Endothelial cell of umbilical vein (primary cell): ENCODE measurements around the gene GPR108. TPM values are rescaled to one million over a fixed set of nuclear protein-coding genes. Genes with fewer than 3 reads are reported as not detected.
"Not testable (repeated sequence)": the region's sequence is repeated elsewhere in the genome, so short reads cannot be mapped to it uniquely, and the experiment has no call there.

Experiments used
- BruUV-seq: library from RNA; stranded (reverse); fragments of 400-500 nt; replicated peaks from 2 replicates; lab custom pipeline; 2021; lab: Mats Ljungman, UMichigan
- CTCF ChIA-PET: fragments of 300-600, 350-600 bp; sonication (Branson Sonifier 250); formaldehyde crosslinking; loops from one replicate; lab custom pipeline; 2021; ENCODE audit warnings: antibody characterized with exemption, inconsistent platforms; lab: Charles Lee
- POLR2A ChIA-PET: fragments of 300-600, 350-600 bp; sonication (Branson Sonifier 250); formaldehyde crosslinking; loops from one replicate; lab custom pipeline; 2021; ENCODE audit warnings: antibody characterized with exemption, inconsistent platforms; lab: Charles Lee
- DNase-seq: peaks from one replicate; pipeline ENCODE4 v3.0.0-alpha.2; 2011; ENCODE audit warnings: low read depth, low spot score
- FAIRE-seq: peaks from 2 replicates; lab custom pipeline; 2011; peaks lifted over from hg19 to GRCh38; lab: Jason Lieb, UNC
- H2AFZ ChIP-seq: 2 replicates; pipeline ENCODE4 v1.6.0; 2012; ENCODE audit warnings: low read depth, low read length, control low read depth, inconsistent platforms
- H3K27ac ChIP-seq: 2 replicates; pipeline ENCODE4 v1.5.1; 2011; ENCODE audit warnings: low read depth, mild to moderate bottlenecking, control low read depth, low read length, moderate library complexity; ENCODE audit not compliant: insufficient read depth
- H3K27me3 ChIP-seq, 2 experiments: 2 replicates each; pipeline versions ENCODE4 v1.6.0 to v1.6.1; 2011; ENCODE audit warnings: low read length in 2 of 2, mixed read lengths in 1 of 2; ENCODE audit not compliant: control insufficient read depth in 2 of 2, insufficient read depth in 2 of 2
- H3K36me3 ChIP-seq, 2 experiments: 2 replicates in 1 of 2; 3 replicates in 1 of 2; pipeline ENCODE4 v1.5.1; 2011; ENCODE audit warnings: low read length in 2 of 2, mild to moderate bottlenecking in 1 of 2, moderate library complexity in 1 of 2; ENCODE audit not compliant: control insufficient read depth in 2 of 2, insufficient read depth in 2 of 2; ENCODE audit errors: extremely low read depth in 1 of 2
- H3K4me1 ChIP-seq: 3 replicates; pipeline ENCODE4 v1.5.1; 2011; ENCODE audit warnings: mild to moderate bottlenecking, low read length; ENCODE audit not compliant: control insufficient read depth, insufficient read depth; ENCODE audit errors: extremely low read depth
- H3K4me2 ChIP-seq: 2 replicates; pipeline ENCODE4 v1.6.1; 2011; ENCODE audit warnings: low read length, control low read depth, mixed read lengths; ENCODE audit not compliant: insufficient read depth
- H3K4me3 ChIP-seq, 3 experiments: fragments of 200-600 bp in 1 of 3; sonication (generic), shearing (Covaris generic) in 1 of 3; replicated peaks in 1 of 3; 2 replicates each; pipeline ENCODE4 v1.5.1; 2011 to 2016; ENCODE audit warnings: control low read depth in 3 of 3, low read length in 3 of 3, mild to moderate bottlenecking in 2 of 3, inconsistent platforms in 1 of 3, low read depth in 1 of 3, moderate library complexity in 1 of 3; ENCODE audit not compliant: insufficient read depth in 1 of 3
- H3K79me2 ChIP-seq: 2 replicates; pipeline ENCODE4 v1.6.0; 2012; ENCODE audit warnings: low read length, inconsistent platforms; ENCODE audit not compliant: control insufficient read depth, insufficient read depth
- H3K9ac ChIP-seq: replicated peaks from 2 replicates; pipeline ENCODE3; 2011; ENCODE audit warnings: low read length, control low read depth; ENCODE audit not compliant: insufficient read depth; ENCODE audit errors: extremely low read depth
- H3K9me1 ChIP-seq: replicated peaks from 3 replicates; pipeline ENCODE4 v1.6.0; 2011; ENCODE audit warnings: mild to moderate bottlenecking, low read length; ENCODE audit not compliant: control insufficient read depth, insufficient read depth; ENCODE audit errors: extremely low read depth
- H3K9me3 ChIP-seq: replicated peaks from 2 replicates; pipeline ENCODE4 v1.5.1; 2012; ENCODE audit warnings: low read length, inconsistent platforms; ENCODE audit not compliant: control insufficient read depth, insufficient read depth
- H4K20me1 ChIP-seq: replicated peaks from 2 replicates; pipeline ENCODE3; 2011; ENCODE audit warnings: mild to moderate bottlenecking, low read length; ENCODE audit not compliant: control insufficient read depth, insufficient read depth; ENCODE audit errors: extremely low read depth
- FOS ChIP-seq: IDR thresholded peaks from 2 replicates; pipeline ENCODE4 v1.6.1; 2011; ENCODE audit warnings: mild to moderate bottlenecking, low read length, moderate library complexity, borderline replicate concordance; ENCODE audit not compliant: insufficient read depth
- JUN ChIP-seq: IDR thresholded peaks from 2 replicates; pipeline ENCODE4 v1.6.1; 2011; ENCODE audit warnings: borderline replicate concordance, low read depth; ENCODE audit not compliant: insufficient read length, insufficient read depth
- MYC ChIP-seq: IDR thresholded peaks from one replicate; pipeline ENCODE4 v1.6.1; 2011; ENCODE audit warnings: mild to moderate bottlenecking, low read depth, low read length
- POLR2A ChIP-seq: IDR thresholded peaks from 2 replicates; pipeline ENCODE4 v1.6.1; 2012; ENCODE audit warnings: low read depth, mild to moderate bottlenecking, control low read depth, low read length
- POLR2AphosphoS5 ChIP-seq: IDR thresholded peaks from 2 replicates; pipeline ENCODE4 v1.6.1; 2012; ENCODE audit warnings: low read depth, mild to moderate bottlenecking, control low read depth, low read length, moderate library complexity; ENCODE audit not compliant: insufficient read depth
- dilution Hi-C: fragments of 300-500 bp; cut with MboI; formaldehyde crosslinking; loops from one replicate; pipeline ENCODE4 v1.15.0; 2019; ENCODE audit warnings: low sequenced_read_pairs; ENCODE audit not compliant: extremely low pct_ligation_motif_present
- intact Hi-C: fragments of 100-400 bp; cut with micrococcal nuclease; formaldehyde crosslinking; loops from one replicate; pipeline ENCODE4 v1.10.0; 2022
- polyA plus RNA-seq, 4 experiments: library from polyadenylated mRNA; depleted of rRNA in 3 of 4; stranded (reverse) in 3 of 4; unstranded in 1 of 4; fragments of >200 nt; gene quantifications; 2 replicates each; pipeline versions ENCODE4 v1.2.1 to v1.2.3, GENCODE V29; 2011 to 2012; ENCODE audit warnings: missing spikeins in 1 of 4
- total RNA-seq: library from RNA; stranded (reverse); gene quantifications from 2 replicates; pipeline ENCODE4 v1.2.3, GENCODE V29; 2021
- TF ChIP-seq, protein P1 (sequence below), 2 donors: IDR thresholded peaks; 1 replicate in 1 of 2; 2 replicates in 1 of 2; pipeline ENCODE4 v1.5.1; 2011; ENCODE audit warnings: low read length in 2 of 2, mild to moderate bottlenecking in 2 of 2, moderate library complexity in 2 of 2, control low read depth in 1 of 2, inconsistent platforms in 1 of 2, low read depth in 1 of 2; ENCODE audit not compliant: insufficient read depth in 1 of 2; ENCODE audit errors: extremely low read depth in 1 of 2

Gene GPR108
- total and polyA plus RNA-seq, 2 donors (not counting 3 experiments of a cell fraction or from before 2014, with no cell fraction given) = 68.5 to 80.2 TPM

DNA sequence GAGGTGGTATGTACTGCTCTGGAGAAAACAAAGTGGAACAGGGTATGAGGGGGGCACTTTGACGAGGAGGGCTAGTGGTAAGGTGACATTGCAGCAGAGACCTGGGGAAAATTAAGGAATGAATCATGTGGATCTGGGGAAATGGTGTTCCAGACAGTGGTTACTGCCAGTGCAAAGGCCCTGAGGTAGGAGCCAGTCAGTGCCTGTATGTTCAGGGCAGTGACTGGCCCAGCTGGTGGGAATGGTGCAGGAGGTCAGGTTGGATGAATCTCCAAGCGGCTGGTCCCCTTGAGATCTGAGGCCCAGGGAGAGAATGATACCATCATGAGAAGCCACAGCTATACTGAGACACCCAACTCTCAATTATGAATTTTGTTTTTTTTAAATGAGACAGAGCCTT, 40.1 kb upstream of the GPR108 start:
- dilution Hi-C loops = no loop called here
- BruUV-seq = no TSS peak
- no peak overlapping the region for H2AFZ ChIP-seq

DNA sequence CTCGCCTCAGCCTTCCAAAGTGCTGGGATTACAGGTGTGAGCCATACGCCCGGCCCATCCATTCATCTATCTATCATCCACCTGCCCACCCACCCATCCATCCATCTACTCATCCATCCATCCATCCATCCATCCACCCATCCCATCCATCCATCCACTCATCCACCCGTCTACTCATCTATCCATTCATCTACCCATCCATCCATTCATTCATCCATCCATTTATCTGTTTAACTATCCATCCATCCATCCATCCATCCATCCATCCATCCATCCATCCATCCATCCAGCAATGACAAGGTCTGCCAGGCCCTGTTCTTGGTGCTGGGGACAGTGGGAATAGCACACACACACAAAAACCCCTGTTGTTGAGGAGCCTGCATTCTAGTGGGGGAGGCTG, 39.6 kb upstream of the GPR108 start:
- no peaks in the 10 kb centered on the region for H4K20me1 ChIP-seq
- no peak overlapping the region for H2AFZ ChIP-seq
- TF ChIP-seq, protein P1, sequence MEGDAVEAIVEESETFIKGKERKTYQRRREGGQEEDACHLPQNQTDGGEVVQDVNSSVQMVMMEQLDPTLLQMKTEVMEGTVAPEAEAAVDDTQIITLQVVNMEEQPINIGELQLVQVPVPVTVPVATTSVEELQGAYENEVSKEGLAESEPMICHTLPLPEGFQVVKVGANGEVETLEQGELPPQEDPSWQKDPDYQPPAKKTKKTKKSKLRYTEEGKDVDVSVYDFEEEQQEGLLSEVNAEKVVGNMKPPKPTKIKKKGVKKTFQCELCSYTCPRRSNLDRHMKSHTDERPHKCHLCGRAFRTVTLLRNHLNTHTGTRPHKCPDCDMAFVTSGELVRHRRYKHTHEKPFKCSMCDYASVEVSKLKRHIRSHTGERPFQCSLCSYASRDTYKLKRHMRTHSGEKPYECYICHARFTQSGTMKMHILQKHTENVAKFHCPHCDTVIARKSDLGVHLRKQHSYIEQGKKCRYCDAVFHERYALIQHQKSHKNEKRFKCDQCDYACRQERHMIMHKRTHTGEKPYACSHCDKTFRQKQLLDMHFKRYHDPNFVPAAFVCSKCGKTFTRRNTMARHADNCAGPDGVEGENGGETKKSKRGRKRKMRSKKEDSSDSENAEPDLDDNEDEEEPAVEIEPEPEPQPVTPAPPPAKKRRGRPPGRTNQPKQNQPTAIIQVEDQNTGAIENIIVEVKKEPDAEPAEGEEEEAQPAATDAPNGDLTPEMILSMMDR (IDR thresholded peaks at IDR 0.05; ENCODE audit: extremely low read depth in 1 of 2, insufficient read depth in 1 of 2, low read depth in 1 of 2, low read length in 2 of 2) = no peak
- no peak for TF ChIP-seq POLR2AphosphoS5
- no peak for TF ChIP-seq POLR2A
- no peak for TF ChIP-seq FOS
- no peak for TF ChIP-seq JUN
- H3K27me3 ChIP-seq = no peaks in the 10 kb centered on the region
- H3K79me2 ChIP-seq = no peaks in the 10 kb centered on the region
- H3K9ac ChIP-seq = no peak overlapping the region
- no peak overlapping the region for H3K27ac ChIP-seq
- DNase-seq = no peak
- H3K4me1 ChIP-seq = no peaks in the 10 kb centered on the region
- no peaks in the 10 kb centered on the region for H3K36me3 ChIP-seq
- H3K4me3 ChIP-seq = no peak overlapping the region
- H3K9me3 ChIP-seq = no peaks in the 10 kb centered on the region
- no peak for FAIRE-seq
- dilution Hi-C loops (no loop called here), intact Hi-C loops (no loop called here)
- CTCF ChIA-PET = no interaction called here
- H3K9me1 ChIP-seq = no peaks in the 10 kb centered on the region
- POLR2A ChIA-PET = no interaction called here
- no TSS peak for BruUV-seq
- H3K4me2 ChIP-seq = no peak overlapping the region

More for the DNA sequence above, 40.1 kb upstream of the GPR108 start:
- Histone ChIP-seq H3K9me1 (no peaks in the 10 kb centered on the region), H3K27ac (no peak overlapping the region), H3K79me2 (no peaks in the 10 kb centered on the region), H4K20me1 (no peaks in the 10 kb centered on the region), H3K9me3 (no peaks in the 10 kb centered on the region), H3K4me2 (no peak overlapping the region), H3K4me1 (no peaks in the 10 kb centered on the region), H3K4me3 (no peak overlapping the region), H3K27me3 (no peaks in the 10 kb centered on the region), H3K36me3 (no peaks in the 10 kb centered on the region), H3K9ac (no peak overlapping the region)
- FAIRE-seq (no peak), DNase-seq (no peak)
- CTCF ChIA-PET = no interaction called here
- intact Hi-C loops = no loop called here
- POLR2A ChIA-PET = no interaction called here
- TF ChIP-seq FOS (no peak), MYC (no peak), JUN (no peak), POLR2AphosphoS5 (no peak)

DNA sequence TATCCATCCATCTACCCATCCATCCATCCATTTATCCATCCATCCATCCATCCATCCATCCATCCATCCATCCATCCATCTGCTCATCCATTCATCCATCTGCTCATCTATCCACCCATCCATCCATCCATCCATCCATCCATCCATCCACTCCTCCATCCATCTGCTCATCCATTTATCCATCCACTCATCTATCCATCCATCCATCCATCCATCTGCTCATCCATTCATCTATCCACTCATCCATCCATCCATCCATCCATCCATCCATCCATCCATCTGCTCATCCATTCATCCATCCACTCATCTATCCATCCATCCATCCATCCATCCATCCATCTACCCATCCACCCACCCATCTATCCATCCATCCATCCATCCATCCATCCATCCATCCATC, 38.7 kb upstream of the GPR108 start:
- intact Hi-C loops, POLR2A ChIA-PET, dilution Hi-C loops, H3K79me2 ChIP-seq, FAIRE-seq, H4K20me1 ChIP-seq, H3K4me2 ChIP-seq, H3K4me1 ChIP-seq, H3K27me3 ChIP-seq, H3K9me3 ChIP-seq, DNase-seq, CTCF ChIA-PET, H3K4me3 ChIP-seq, H2AFZ ChIP-seq, H3K9ac ChIP-seq, H3K9me1 ChIP-seq, H3K27ac ChIP-seq, H3K36me3 ChIP-seq, BruUV-seq: not testable (repeated sequence)
